Activated CD4-positive, alpha-beta T cell treated with anti-CD3 and anti-CD28 coated beads, Interleukin-2, amount 10 ng/mL, durations not matched to agents 7 days and 5 days (primary cell): ENCODE results near the gene NOG. TPM values are rescaled to one million over a fixed set of nuclear protein-coding genes. Genes with fewer than 3 reads are reported as not detected.
A peak's percentile ranks its signal among the peaks of the same experiment; 100 is the strongest.

Experiments
- CTCF ChIA-PET: fragments of 350-600 bp; sonication (Branson Sonifier 250); formaldehyde crosslinking; loops from one replicate; lab custom pipeline; 2021; ENCODE audit warnings: antibody characterized with exemption; lab: Charles Lee
- POLR2A ChIA-PET: fragments of 350-600 bp; sonication (Branson Sonifier 250); formaldehyde crosslinking; loops from one replicate; lab custom pipeline; 2021; ENCODE audit warnings: antibody characterized with exemption; lab: Charles Lee
- DNase-seq: peaks from one replicate; pipeline ENCODE4 v3.0.0-alpha.2; 2020
- H3K27ac Mint-ChIP-seq: one replicate; pipeline ENCODE4 v1.8.0; 2021; ENCODE audit warnings: mild to moderate bottlenecking, moderate library complexity, mixed read lengths
- H3K27me3 Mint-ChIP-seq: one replicate; pipeline ENCODE4 v1.8.0; 2021; ENCODE audit warnings: mixed read lengths
- H3K36me3 Mint-ChIP-seq: one replicate; pipeline ENCODE4 v1.8.0; 2021; ENCODE audit warnings: low read depth, mixed read lengths
- H3K4me1 Mint-ChIP-seq: one replicate; pipeline ENCODE4 v1.8.0; 2021; ENCODE audit warnings: mixed read lengths
- H3K4me3 Mint-ChIP-seq: one replicate; pipeline ENCODE4 v1.8.0; 2021; ENCODE audit warnings: mild to moderate bottlenecking, moderate library complexity, mixed read lengths
- H3K9me3 Mint-ChIP-seq: one replicate; pipeline ENCODE4 v1.8.0; 2021; ENCODE audit warnings: mixed read lengths
- total RNA-seq, 2 experiments: library from RNA; stranded (reverse); gene quantifications; one replicate each; pipeline ENCODE4 v1.2.3, GENCODE V29; 2021

Gene NOG
- total RNA-seq, result under 1 TPM; 0.37 to 0.64 TPM

DNA sequence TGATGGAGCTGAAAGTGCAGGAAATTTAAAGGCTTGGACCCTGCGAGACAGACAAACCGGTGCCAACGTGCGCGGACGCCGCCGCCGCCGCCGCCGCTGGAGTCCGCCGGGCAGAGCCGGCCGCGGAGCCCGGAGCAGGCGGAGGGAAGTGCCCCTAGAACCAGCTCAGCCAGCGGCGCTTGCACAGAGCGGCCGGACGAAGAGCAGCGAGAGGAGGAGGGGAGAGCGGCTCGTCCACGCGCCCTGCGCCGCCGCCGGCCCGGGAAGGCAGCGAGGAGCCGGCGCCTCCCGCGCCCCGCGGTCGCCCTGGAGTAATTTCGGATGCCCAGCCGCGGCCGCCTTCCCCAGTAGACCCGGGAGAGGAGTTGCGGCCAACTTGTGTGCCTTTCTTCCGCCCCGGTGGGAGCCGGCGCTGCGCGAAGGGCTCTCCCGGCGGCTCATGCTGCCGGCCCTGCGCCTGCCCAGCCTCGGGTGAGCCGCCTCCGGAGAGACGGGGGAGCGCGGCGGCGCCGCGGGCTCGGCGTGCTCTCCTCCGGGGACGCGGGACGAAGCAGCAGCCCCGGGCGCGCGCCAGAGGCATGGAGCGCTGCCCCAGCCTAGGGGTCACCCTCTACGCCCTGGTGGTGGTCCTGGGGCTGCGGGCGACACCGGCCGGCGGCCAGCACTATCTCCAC is at the start of gene NOG:
Gene NOG (plus strand): TSS at position 54 of the 674 bp plus-strand sequence. CDS start 525 bp downstream, at position 579.
- peak; percentile 21 for DNase-seq
- Mint-ChIP-seq H3K36me3 (no peaks in the 10 kb centered on the region), H3K9me3 (no peaks in the 10 kb centered on the region), H3K4me1 (peaks cover 29% of the 10 kb centered on the region), H3K27ac (no peak within 1 kb of the TSS), H3K4me3 (peak within 1 kb of the TSS; percentile 64), H3K27me3 (peaks cover 60% of the 10 kb centered on the region)
- CTCF ChIA-PET, result interaction anchor here (0.6 to 2.7 kb wide), 7 partner anchors 9 to 451 kb away, joined by 3 to 19 read pairs (median 6); no protein-coding TSS in a partner anchor
- POLR2A ChIA-PET, result interaction anchor here (0.7 kb wide), 1 partner anchor 186 kb away, joined by 3 read pairs; no protein-coding TSS in a partner anchor

DNA sequence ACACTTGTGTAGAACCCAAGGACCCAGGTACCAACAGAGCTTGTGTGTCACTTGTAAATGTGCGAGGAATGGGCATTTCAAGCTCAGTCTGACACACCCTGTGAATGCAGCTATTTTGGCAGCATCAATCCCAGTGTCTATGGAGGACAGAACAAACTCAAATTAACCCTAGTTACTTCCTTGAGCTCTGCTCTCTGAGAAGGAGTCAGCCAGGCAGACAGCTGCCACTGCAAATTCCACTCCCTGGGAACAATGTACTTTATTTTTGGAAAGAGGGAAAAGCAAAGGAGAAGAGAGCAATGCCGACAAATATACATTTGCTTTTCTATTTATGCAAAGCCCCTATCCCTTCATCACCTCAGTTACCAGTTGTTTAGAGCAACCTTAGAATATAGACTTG is 48.4 kb upstream of the NOG start:
- H3K9me3 Mint-ChIP-seq, result no peaks in the 10 kb centered on the region
- DNase-seq, result no peak
- H3K4me1 Mint-ChIP-seq, result no peaks in the 10 kb centered on the region
- no peaks in the 10 kb centered on the region for H3K36me3 Mint-ChIP-seq
- H3K27me3 Mint-ChIP-seq, result peaks cover 6% of the 10 kb centered on the region
- ChIA-PET POLR2A (no interaction called here), CTCF (interaction anchor here (0.5 to 1.1 kb wide), 2 partner anchors 9 to 526 kb away, joined by 3 read pairs; no protein-coding TSS in a partner anchor)
- H3K4me3 Mint-ChIP-seq, result no peak overlapping the region
- H3K27ac Mint-ChIP-seq, result no peak overlapping the region

DNA sequence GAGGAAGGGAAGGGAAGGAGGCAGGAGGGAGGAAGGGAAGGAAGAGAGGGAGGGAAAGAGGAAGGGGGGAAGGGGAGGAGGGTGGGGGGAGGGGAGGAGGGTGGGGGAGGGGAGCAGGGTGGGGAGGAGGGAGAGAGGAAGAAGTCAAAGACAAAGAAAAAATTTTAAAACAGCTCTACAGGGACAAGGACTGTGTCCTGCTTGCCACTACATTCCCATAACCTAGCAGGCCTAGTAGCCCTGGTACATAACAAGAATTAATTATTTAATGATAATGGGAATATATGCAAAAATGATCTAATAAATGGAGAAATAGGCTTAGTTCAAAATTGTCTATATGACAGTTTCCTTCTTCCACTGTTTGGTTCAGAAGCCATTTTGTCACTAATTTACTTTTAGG is 47.6 kb upstream of the NOG start:
- no peaks in the 10 kb centered on the region for H3K4me1 Mint-ChIP-seq
- no peaks in the 10 kb centered on the region for H3K36me3 Mint-ChIP-seq
- H3K9me3 Mint-ChIP-seq, result peaks cover 2% of the 10 kb centered on the region
- ChIA-PET CTCF (no interaction called here), POLR2A (no interaction called here)
- DNase-seq, result no peak
- no peak overlapping the region for H3K4me3 Mint-ChIP-seq
- H3K27ac Mint-ChIP-seq, result no peak overlapping the region
- peaks cover 6% of the 10 kb centered on the region for H3K27me3 Mint-ChIP-seq

DNA sequence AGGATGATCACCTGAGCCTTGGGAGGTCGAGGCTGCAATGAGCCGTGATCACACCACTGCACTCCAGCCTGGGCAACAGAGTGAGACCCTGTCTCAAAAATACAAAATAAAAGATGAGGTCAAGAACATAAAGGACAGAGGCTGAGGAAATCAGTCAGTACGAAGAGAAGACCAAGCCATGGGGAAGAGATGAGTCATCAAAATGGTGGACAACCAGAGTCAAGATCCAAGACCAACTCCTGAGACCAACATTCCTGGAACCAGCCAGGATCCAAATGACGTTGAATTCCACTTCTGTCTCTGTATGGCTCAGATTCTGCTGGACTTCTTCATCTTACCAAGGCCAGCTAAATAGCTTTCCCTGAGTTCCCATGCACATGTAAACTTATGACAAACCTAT is 44.8 kb upstream of the NOG start:
- no peaks in the 10 kb centered on the region for H3K36me3 Mint-ChIP-seq
- DNase-seq, result no peak
- peaks cover 10% of the 10 kb centered on the region for H3K9me3 Mint-ChIP-seq
- H3K4me3 Mint-ChIP-seq, result no peak overlapping the region
- peaks cover 4% of the 10 kb centered on the region for H3K27me3 Mint-ChIP-seq
- ChIA-PET POLR2A (no interaction called here), CTCF (interaction anchor here (0.8 kb wide), 1 partner anchor 11 kb away, joined by 3 read pairs; no protein-coding TSS in a partner anchor)
- H3K27ac Mint-ChIP-seq, result no peak overlapping the region
- no peaks in the 10 kb centered on the region for H3K4me1 Mint-ChIP-seq

DNA sequence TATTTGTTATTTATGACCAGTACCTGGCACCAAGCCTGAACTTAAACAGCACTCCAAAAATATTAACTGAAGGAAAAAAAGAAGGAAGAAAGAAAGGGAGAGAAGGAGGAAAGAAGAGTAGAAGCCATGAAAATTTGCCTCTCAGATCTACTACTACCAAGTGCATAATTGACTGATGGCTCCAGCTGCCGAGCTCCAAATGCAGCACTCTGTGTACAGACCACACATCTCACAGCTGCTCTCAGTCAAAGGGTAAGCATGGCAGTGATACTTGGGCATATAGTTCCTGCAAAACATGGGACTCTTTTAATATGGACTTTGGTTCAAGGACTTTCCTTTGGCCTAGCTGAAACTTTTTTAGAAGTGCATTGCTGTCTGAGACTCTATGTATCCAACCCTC is 44.0 kb upstream of the NOG start:
- no peak for DNase-seq
- H3K4me3 Mint-ChIP-seq, result no peak overlapping the region
- peaks cover 10% of the 10 kb centered on the region for H3K9me3 Mint-ChIP-seq
- CTCF ChIA-PET, result interaction anchor here (0.8 kb wide), 1 partner anchor 12 kb away, joined by 3 read pairs; no protein-coding TSS in a partner anchor
- no peaks in the 10 kb centered on the region for H3K4me1 Mint-ChIP-seq
- H3K36me3 Mint-ChIP-seq, result no peaks in the 10 kb centered on the region
- POLR2A ChIA-PET, result no interaction called here
- H3K27me3 Mint-ChIP-seq, result peaks cover 2% of the 10 kb centered on the region
- no peak overlapping the region for H3K27ac Mint-ChIP-seq

DNA sequence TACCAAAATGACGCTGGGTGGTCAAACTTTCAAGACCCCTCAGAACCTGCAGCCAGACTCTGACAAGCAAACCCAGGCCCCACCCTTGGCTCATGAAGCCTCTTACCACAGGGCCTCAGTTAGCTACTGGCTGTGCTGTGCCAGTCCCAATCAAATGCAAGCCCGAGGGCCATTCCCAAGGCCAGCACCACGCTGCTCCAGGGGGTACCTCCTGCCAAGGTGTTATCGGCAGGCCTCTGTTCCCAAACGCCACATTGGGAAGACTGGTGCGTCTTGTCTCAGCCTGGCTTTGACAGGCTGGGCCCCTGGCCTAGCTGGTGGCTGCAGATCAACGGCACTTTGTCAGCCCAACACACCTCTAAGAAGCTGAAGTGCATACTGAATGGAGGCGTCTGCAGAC is 35.8 kb upstream of the NOG start:
- CTCF ChIA-PET, result interaction anchor here (0.6 to 1.5 kb wide), 2 partner anchors 9 to 179 kb away, joined by 3 read pairs; no protein-coding TSS in a partner anchor

DNA sequence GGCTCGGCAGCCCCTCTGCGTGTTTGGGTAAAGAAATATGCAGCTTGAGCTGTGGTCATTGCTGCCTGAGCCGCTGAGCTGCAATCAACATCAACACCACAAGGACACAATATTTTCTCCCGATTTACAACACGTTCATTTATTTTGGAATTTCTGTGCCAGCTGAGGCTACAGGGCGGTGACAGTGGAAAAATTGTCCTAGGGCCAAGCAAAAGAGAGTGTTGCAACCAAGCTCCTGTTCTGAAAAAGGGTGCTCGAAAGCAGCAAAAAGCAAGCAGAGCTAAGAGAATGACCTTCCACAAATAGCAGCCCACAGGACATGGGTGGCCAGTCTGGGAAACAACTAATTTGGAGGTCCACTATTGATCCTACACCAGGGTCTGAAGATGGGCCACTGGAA is 35.4 kb upstream of the NOG start:
- Mint-ChIP-seq H3K36me3 (no peaks in the 10 kb centered on the region), H3K27ac (no peak overlapping the region), H3K4me1 (no peaks in the 10 kb centered on the region), H3K27me3 (peaks cover 8% of the 10 kb centered on the region), H3K9me3 (no peaks in the 10 kb centered on the region), H3K4me3 (no peak overlapping the region)
- DNase-seq, result no peak
- CTCF ChIA-PET, result interaction anchor here (1.5 kb wide), 1 partner anchor 9 kb away, joined by 3 read pairs; no protein-coding TSS in a partner anchor
- POLR2A ChIA-PET, result no interaction called here

More for the DNA sequence above, 35.8 kb upstream of the NOG start:
- Mint-ChIP-seq H3K9me3 (no peaks in the 10 kb centered on the region), H3K27me3 (peaks cover 8% of the 10 kb centered on the region), H3K4me1 (no peaks in the 10 kb centered on the region), H3K36me3 (no peaks in the 10 kb centered on the region), H3K27ac (no peak overlapping the region), H3K4me3 (no peak overlapping the region)
- DNase-seq, result no peak
- POLR2A ChIA-PET, result no interaction called here

DNA sequence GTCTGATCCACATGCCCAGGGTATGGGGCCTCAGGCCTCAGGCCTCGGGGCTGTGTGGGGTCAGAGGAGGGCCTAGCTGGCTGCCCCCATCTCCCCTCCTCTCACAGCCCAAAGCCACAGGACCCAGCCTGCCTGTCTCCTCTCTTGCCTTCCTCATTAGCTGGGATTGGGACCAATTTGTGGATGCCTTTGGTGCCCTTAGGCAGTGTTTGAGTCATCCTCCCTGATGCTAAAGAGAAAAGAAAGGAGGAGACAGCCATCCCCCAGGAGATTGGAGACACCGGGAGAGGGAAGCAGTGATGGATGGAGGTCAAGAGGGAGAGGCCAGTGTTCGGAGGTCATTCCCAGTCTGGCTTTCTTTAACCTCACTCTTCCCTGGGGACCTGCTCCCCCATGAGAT is 23.3 kb upstream of the NOG start:
- CTCF ChIA-PET, result interaction anchor here (1.2 kb wide), 1 partner anchor 23 kb away, joined by 3 read pairs; the partner anchor contains the start of gene NOG
- H3K4me1 Mint-ChIP-seq, result no peaks in the 10 kb centered on the region
- no peak for DNase-seq
- H3K27ac Mint-ChIP-seq, result no peak overlapping the region
- H3K4me3 Mint-ChIP-seq, result no peak overlapping the region
- H3K9me3 Mint-ChIP-seq, result no peaks in the 10 kb centered on the region
- POLR2A ChIA-PET, result no interaction called here
- H3K27me3 Mint-ChIP-seq, result peaks cover 3% of the 10 kb centered on the region
- no peaks in the 10 kb centered on the region for H3K36me3 Mint-ChIP-seq

DNA sequence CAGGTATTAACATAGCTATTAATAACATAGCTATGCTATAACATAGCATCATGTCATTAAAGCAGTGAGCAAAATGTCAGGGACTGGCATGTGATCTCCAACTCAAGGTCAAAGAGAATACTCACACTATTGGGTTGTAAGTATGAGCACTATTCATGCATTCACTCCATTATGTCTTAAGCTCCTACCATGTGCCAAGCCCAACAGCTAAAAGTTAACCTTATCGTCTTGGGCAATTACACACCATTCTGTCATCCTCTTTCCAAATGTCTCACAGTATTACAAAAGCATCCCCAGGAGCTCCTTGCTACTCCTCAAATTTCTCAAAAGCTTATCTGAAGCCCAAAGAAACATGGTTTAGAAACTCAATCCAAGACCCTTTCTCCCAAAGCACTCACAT is 22.0 kb upstream of the NOG start:
- Mint-ChIP-seq H3K27me3 (peaks cover 6% of the 10 kb centered on the region), H3K36me3 (no peaks in the 10 kb centered on the region), H3K9me3 (no peaks in the 10 kb centered on the region), H3K4me3 (no peak overlapping the region), H3K27ac (no peak overlapping the region), H3K4me1 (no peaks in the 10 kb centered on the region)
- ChIA-PET CTCF (no interaction called here), POLR2A (no interaction called here)
- DNase-seq, result no peak

DNA sequence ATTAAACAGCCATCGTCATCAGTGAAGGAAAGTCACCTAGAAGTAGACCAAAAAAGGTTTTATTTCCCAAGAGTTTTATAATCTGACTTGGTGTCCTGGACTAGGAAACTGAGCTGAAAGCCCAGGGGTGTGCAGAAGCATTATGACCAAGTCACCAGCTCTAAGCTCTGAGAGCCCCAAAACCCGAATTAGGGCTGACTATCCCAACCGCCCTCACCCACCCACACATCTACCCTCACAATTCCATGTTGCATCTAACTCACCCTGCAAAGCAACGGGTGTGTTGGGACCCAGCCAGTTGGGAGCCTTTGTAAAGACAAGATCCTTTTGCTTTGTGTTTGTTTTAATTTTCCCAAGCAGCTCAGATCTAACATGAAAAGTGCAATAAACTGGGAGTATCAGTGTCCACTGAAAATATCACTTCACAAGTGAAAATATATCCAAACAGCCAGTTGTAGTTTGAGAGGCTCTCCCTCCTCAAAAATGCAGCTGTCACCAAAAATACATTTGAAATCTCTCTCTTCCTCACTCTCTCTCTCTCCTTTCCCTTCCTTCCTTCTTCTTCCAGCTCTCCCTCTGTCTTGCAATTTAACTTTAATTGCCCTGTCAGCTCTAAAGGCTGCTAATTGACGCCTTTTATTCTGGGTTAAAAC is 16.2 kb upstream of the NOG start:
- Mint-ChIP-seq H3K27me3 (peaks cover 11% of the 10 kb centered on the region), H3K9me3 (no peaks in the 10 kb centered on the region), H3K4me3 (no peak overlapping the region), H3K27ac (no peak overlapping the region), H3K4me1 (no peaks in the 10 kb centered on the region), H3K36me3 (no peaks in the 10 kb centered on the region)
- no peak for DNase-seq
- CTCF ChIA-PET, result no interaction called here
- POLR2A ChIA-PET, result no interaction called here

DNA sequence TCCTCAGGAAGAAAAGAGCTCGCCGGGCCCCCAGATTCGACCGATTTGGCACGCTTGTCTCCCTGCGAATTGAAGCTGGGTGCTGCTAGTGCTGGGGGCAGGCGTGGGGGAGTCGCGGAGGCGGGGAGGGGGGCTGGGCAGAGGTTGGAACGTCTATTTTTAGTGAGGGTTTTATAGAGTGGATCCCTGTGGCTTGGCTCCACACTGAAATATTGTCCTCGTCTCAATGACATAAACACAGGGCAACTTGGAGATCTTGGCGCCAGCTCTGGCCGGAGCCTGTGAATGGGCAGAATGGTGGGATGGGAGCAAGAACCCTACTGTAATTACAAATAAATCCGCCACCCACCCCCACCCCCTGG is 15.7 kb upstream of the NOG start:
- POLR2A ChIA-PET, result interaction anchor here (0.6 kb wide), 1 partner anchor 620 kb away, joined by 11 read pairs; no protein-coding TSS in a partner anchor
- no peak for DNase-seq

DNA sequence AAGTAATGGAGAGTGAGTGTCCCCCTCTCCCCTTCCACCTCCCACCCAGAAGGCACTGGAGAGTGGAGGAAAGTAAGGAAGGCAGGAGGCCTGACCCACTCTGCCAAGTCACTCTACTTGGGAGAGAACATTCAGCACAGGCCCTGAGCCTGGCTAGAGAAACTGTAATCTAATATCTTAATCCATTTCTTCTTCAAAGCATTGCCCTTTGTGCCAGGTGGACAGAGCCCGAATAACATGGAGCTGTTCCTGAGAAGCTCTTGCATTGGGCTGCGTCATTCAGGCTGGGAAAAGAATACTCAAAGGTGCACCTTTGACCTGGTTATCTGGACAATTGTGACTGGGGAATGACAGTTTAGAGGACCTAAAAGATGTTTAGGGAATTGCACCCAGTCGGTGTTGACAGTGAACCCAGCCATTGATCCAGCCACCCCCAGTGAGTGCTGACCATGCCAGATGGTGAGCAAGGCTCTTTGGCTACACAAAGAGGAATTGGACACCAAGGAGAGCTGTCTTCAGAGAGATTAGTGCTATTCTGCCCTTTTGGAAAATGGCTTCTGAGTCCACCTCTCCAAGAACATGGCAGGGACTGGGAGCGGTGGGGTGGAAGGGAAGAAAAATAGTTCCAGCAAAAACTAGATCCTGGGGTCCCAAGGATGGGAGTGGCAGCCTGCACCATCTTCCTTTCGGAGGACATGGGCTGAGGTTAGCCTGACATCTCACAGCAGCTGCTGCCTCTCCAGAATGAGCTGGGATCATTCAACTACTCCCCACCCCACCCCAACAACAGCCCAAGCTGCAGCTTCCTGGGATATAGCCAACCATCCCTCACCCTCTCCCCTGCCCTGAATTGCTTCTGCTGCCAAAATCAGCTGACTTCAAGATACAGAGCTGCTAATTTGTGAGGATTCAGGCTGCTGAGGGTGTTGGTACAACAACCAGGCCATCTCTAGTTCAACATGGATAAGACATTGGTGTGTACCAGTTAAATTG is 11.6 kb upstream of the NOG start:
- Mint-ChIP-seq H3K27me3 (peaks cover 18% of the 10 kb centered on the region), H3K4me3 (no peak overlapping the region), H3K36me3 (no peaks in the 10 kb centered on the region), H3K4me1 (no peaks in the 10 kb centered on the region), H3K9me3 (no peaks in the 10 kb centered on the region), H3K27ac (no peak overlapping the region)
- DNase-seq, result no peak
- POLR2A ChIA-PET, result no interaction called here
- CTCF ChIA-PET, result interaction anchor here (0.6 to 1.0 kb wide), 2 partner anchors 98 to 439 kb away, joined by 3 read pairs; no protein-coding TSS in a partner anchor

More for the DNA sequence above, 15.7 kb upstream of the NOG start:
- Mint-ChIP-seq H3K27me3 (peaks cover 13% of the 10 kb centered on the region), H3K27ac (no peak overlapping the region), H3K4me1 (no peaks in the 10 kb centered on the region), H3K36me3 (no peaks in the 10 kb centered on the region), H3K9me3 (no peaks in the 10 kb centered on the region), H3K4me3 (no peak overlapping the region)
- CTCF ChIA-PET, result no interaction called here
